GM12801 (cell line): ENCODE results near the gene TEDC2.

Experiments
- CTCF ChIP-seq: IDR thresholded peaks from one replicate; pipeline ENCODE4 v1.5.1; 2011; ENCODE audit warnings: control low read depth; ENCODE audit not compliant: insufficient read length; ENCODE audit errors: extremely low read depth

The TEDC2 gene

GRCh38 chr16:2459647-2460390, at the start of gene TEDC2:
TEDC2 (plus strand) TSS chr16:2460109; CDS start chr16:2460145, 36 bp downstream.
- no peak for TF ChIP-seq CTCF

GRCh38 chr16:2415085-2415484, 44.8 kb upstream of the TEDC2 start:
- no peak for TF ChIP-seq CTCF

- TF ChIP-seq CTCF, result no peak
Measured at GRCh38 chr16:2420035-2420434, 39.9 kb upstream of the TEDC2 start.

- no peak for TF ChIP-seq CTCF
Measured at GRCh38 chr16:2422123-2422867, 37.6 kb upstream of the TEDC2 start.

- TF ChIP-seq CTCF, result no peak
Measured at GRCh38 chr16:2424061-2425007, 35.6 kb upstream of the TEDC2 start.

GRCh38 chr16:2425008-2425518, 34.8 kb upstream of the TEDC2 start:
- TF ChIP-seq CTCF, result no peak

GRCh38 chr16:2425825-2426430, 34.0 kb upstream of the TEDC2 start:
- TF ChIP-seq CTCF, result no peak
